A549 treated with AZD9567 at 1 μM for 4 hours (cell line): ENCODE data around the gene OR1A1. TPM values are rescaled to one million over a fixed set of nuclear protein-coding genes. Genes with fewer than 3 reads are reported as not detected.

Experiments
- total RNA-seq: library from RNA; stranded (reverse); fragments of 200-300 nt; extraction: Qiagen RNA extraction; gene quantifications from 5 replicates; pipeline ENCODE4 v1.2.3, GENCODE V29; 2022; ENCODE audit not compliant: insufficient read depth

OR1A1 gene, protein sequence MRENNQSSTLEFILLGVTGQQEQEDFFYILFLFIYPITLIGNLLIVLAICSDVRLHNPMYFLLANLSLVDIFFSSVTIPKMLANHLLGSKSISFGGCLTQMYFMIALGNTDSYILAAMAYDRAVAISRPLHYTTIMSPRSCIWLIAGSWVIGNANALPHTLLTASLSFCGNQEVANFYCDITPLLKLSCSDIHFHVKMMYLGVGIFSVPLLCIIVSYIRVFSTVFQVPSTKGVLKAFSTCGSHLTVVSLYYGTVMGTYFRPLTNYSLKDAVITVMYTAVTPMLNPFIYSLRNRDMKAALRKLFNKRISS
- total RNA-seq = not detected in 5 replicates

DNA sequence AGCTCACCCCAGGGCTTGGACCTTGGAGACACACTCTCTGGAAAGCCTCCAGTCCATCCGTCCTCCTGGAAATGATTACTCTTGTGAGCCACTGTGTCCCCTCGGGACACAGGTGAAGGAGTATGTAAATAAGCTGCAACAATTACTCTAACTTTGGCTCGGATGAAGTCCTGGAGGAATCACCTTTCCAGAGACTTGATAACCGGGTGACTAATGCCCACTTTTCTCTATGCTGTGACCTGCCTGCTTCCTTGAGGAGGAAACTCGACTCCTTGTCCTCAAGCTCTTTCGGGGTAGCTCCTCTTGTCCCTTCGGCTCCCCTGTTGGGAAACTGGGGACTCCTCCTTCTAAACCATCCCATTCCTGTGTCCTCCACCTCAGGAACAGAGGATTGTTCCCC, at the start of gene OR1A1:
Gene OR1A1, plus strand, starts transcription at position 301 of the 400 bp plus-strand sequence. CDS start 7,954 bp downstream, outside the sequence.

GRCh38 chr17:3197219-3197618, 10.2 kb upstream of the OR1A1 start, which contains the start of gene OR1A2:
Gene OR1A2 (plus strand): TSS chr17:3197519. CDS start chr17:3197519, 0 bp downstream.

Other genes starting within 250 kb of the OR1A1 start
- not detected in 5 replicates for gene OR1D5, start 144.1 kb upstream of the OR1A1 start, total RNA-seq
- gene OR1D2, start 103.2 kb upstream of the OR1A1 start, total RNA-seq = not detected in 5 replicates
- gene OR1G1, start 80.1 kb upstream of the OR1A1 start, total RNA-seq = not detected in 5 replicates
- not detected in 5 replicates for gene OR1A2, start 10.1 kb upstream of the OR1A1 start, total RNA-seq
- not detected in 5 replicates for gene OR3A1, start 90.7 kb downstream of the OR1A1 start, total RNA-seq
- gene OR3A2, start 178.6 kb downstream of the OR1A1 start, total RNA-seq = not detected in 5 replicates
- not detected in 5 replicates for gene OR1E1, start 190.7 kb downstream of the OR1A1 start, total RNA-seq
- gene OR3A3, start 203.7 kb downstream of the OR1A1 start, total RNA-seq = not detected in 5 replicates
- gene OR1E2, start 226.2 kb downstream of the OR1A1 start, total RNA-seq = not detected in 5 replicates